Kidney glomerular epithelial cell (primary cell): ENCODE measurements around the gene ABHD6.
A peak's percentile ranks its signal among the peaks of the same experiment; 100 is the strongest.
"Not testable (repeated sequence)": the region's sequence is repeated elsewhere in the genome, so short reads cannot be mapped to it uniquely, and the experiment has no call there.

Experiments used
- DNase-seq: peaks from one replicate; lab custom pipeline; 2025; lab: John Stamatoyannopoulos, UW

ABHD6 gene

GRCh38 chr3:58274027-58274614, 36.5 kb downstream of the ABHD6 start:
- no peak for DNase-seq

GRCh38 chr3:58281069-58281468, 43.5 kb downstream of the ABHD6 start:
- DNase-seq, result no peak

- no peak for DNase-seq
Measured at GRCh38 chr3:58285334-58285733, 47.7 kb downstream of the ABHD6 start.

- no peak for DNase-seq
Measured at GRCh38 chr3:58287354-58287753, 49.8 kb downstream of the ABHD6 start.

DNA sequence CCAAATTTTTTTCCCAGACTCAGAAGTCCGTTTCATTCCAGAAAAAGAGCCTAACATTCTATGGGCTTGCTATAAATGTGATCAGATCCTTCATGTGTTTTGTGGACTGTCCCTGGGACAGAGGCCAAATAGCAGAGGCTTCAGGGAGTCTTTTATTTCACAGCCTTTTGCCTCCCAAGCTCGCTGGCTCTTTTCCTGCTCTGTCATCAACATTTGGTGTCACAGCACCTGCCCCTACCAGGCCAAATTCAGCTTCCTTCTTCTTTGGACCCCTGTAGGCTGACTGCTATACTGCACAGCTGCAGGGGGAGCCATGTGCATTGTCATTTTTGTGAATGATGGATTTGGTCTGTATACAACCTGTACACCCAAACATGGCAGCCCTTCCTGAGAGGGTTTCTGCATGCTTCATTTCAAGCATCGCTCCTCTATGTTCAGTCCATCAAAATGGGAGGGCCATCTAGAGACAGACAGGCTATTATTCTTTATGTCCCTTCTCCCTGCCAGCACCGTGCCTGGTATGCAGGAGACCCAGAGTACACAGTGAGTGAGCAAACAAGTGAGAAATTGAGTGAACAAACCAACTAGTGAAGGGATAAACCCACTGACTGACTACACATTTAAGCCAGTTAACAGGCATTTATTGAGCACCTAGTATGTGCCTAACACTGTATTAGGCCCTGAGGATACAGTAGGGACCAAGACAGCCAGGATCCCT, 50.6 kb downstream of the ABHD6 start:
- DNase-seq, result no peak

DNA sequence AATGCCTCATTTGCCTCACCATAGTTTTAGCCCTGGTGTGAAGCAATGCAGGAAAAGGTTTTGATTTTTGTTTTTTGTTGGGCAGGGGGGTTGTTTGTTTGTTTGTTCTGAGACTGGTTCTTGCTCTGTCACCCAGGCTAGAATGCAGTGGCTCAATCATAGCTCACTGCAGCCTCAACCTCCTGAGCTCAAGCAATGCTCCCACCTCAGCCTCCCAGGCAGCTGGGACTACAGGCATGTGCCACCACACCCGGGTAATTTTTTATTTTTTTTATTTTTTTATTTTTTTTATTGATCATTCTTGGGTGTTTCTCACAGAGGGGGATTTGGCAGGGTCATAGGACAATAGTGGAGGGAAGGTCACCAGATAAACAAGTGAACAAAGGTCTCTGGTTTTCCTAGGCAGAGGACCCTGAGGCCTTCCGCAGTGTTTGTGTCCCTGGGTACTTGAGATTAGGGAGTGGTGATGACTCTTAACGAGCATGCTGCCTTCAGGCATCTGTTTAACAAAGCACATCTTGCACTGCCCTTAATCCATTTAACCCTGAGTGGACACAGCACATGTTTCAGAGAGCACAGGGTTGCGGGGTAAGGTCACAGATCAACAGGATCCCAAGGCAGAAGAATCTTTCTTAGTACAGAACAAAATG, 51.5 kb downstream of the ABHD6 start:
- not testable (repeated sequence) for DNase-seq

DNA sequence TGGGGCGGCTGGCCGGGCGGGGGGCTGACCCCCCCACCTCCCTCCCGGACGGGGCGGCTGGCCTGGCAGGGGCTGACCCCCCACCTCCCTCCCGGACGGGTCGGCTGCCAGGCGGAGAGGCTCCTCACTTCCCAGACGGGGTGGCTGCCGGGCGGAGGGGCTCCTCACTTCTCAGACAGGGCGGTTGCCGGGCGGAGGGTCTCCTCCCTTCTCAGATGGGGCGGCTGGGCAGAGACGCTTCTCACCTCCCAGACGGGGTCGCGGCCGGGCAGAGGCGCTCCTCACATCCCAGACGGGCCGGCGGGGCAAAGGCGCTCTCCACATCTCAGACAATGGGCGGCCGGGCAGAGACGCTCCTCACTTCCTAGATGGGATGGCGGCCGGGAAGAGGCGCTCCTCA, 52.9 kb downstream of the ABHD6 start:
- not testable (repeated sequence) for DNase-seq

- peak; percentile 41 for DNase-seq
Measured at GRCh38 chr3:58291671-58292338, 54.2 kb downstream of the ABHD6 start.

GRCh38 chr3:58292866-58293265, 55.3 kb downstream of the ABHD6 start:
- no peak for DNase-seq

- no peak for DNase-seq
Measured at GRCh38 chr3:58293516-58293915, 55.9 kb downstream of the ABHD6 start.

GRCh38 chr3:58296269-58296668, 58.7 kb downstream of the ABHD6 start:
- DNase-seq, result no peak

DNA sequence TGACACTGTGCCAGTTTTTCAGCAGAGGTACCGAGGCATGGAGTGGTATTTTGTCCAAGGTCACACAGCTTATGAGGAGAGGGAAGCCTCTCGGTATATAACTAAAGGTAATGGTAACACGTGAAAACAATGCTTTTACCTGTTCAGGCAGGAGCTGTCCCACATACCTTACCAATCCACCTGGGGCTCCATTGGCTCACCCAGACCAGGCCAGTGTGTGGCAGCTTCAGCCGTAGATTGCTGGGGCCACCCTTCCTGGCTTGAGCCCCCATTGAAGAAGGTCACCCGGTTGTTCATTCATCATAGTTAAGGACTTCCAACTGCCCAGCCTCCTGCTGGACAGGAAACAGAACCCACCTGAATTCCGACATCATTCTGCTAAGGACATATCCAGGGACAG, 59.3 kb downstream of the ABHD6 start:
- DNase-seq, result no peak

- no peak for DNase-seq
Measured at GRCh38 chr3:58298190-58298589, 60.6 kb downstream of the ABHD6 start.

- no peak for DNase-seq
Measured at GRCh38 chr3:58299075-58299474, 61.5 kb downstream of the ABHD6 start.

DNA sequence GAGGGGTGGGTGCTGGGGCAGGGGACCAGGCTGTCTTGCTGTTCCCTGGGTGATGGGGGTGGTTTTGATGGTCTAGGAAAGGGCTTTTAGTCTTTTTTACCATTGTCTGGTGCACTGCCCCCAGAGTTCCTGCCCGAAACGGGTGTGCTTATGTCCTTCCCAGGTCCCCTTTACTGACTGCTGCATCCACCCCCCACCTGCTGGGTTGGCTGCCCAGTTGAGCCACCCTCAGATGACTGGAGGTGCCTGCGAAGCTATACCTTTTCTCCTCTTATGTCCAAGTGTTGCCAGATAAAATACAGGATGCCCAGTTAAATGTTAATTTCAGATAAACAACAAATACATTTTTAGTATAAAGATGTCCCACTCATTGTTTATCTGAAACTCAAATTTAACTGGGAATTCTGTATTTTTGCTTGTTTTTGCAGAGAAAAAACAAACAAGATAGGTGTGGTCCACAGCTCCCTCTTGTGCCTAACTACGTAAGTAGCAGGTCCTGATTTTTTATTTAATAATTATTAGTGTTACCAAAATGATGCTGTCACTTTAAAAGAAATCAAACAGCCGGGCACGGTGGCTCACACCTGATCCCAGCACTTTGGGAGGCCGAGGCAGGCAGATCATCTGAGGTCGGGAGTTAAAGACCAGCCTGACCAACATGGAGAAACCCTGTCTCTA, 62.4 kb downstream of the ABHD6 start:
- DNase-seq, result no peak

- peak; percentile 91 for DNase-seq
Measured at GRCh38 chr3:58305882-58306711, 68.5 kb downstream of the ABHD6 start, which contains the start of the genes HTD2 and RPP14. TSS of gene HTD2 (plus strand) at chr3:58306520. CDS start at chr3:58317614, 11,094 bp downstream. TSS of gene RPP14 (plus strand) at chr3:58306245. CDS start at chr3:58310330, 4,085 bp downstream.

DNA sequence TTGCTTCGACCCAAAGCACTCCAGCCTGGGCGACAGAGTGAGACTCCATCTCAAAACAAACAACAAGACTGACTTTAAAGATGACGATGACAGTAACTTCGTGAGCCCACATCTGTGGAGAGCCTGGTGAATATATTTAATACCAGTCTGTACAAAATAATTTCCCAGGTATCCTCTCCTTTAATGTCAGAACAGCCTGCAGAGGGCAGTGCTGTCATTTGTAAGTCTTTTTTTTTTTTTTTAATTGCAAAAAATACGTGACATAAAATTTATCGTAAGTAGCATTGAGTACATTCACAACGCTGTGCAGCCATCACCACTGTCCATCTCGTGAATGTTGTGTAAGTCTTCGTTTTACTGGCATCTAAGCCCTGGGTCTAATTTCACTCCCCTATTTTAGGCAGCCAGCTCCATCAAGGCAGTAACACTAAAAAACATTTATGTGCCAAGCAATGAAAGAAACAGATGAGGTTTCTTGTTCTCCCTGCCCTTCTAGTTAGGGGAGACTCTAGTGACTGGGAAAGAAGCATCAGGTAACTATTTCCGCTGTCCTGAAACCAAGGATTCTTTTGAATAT, 70.1 kb downstream of the ABHD6 start:
- peak; percentile 42 for DNase-seq

DNA sequence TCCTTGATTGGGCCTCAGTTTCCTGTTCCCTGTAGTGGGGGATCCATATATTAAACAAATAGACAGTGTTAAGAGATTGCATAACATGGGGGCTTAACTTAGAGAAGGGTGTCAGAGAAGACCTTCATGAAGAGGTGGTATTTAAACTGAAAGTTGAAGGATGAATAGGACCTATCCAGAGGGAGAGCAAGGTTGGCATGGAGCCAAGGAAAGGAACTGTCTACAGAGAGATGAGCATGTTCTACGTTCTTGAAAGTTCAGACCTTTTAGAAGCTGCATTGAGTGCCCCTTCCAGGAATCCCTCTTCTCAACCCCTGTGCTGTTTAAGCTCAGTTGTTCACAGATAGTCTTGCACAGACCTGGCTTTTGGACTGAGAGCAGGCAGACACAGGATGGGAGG, 71.1 kb downstream of the ABHD6 start:
- peak; percentile 11 for DNase-seq

GRCh38 chr3:58317811-58318210, 80.2 kb downstream of the ABHD6 start:
- DNase-seq, result no peak

- no peak for DNase-seq
Measured at GRCh38 chr3:58321791-58322190, 84.2 kb downstream of the ABHD6 start.

DNA sequence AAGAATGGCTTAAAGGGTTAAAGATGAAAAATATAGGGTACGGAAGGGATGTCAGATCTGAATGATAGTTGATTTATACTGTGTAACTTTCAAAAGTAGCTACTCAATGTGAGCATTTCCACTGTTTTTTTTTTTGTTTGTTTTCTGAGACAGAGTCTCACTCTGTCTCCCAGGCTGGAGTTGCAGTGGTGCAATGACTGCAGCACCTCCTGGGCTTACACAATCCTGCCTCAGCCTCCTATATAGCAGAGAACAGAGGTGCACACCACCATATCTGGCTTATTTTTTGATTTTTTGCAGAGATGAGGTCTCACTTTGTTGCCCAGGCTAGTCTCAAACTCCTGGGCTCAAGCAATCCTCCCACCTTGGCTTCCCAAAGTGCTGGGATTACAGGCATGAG, 85.2 kb downstream of the ABHD6 start:
- DNase-seq, result no peak
